B cell (primary cell): ENCODE measurements around the gene REC8. TPM values are rescaled to one million over a fixed set of nuclear protein-coding genes. Genes with fewer than 3 reads are reported as not detected.

Source experiments
- ATAC-seq: fragments of 200-7000 bp; cut with Tn5 transposase; one replicate; pipeline ENCODE4 v1.10.0; 2021; ENCODE audit warnings: low read depth, mild to moderate bottlenecking, moderate number of reproducible peaks, moderate library complexity
- CTCF ChIA-PET: fragments of 350-600 bp; sonication (Branson Sonifier 250); formaldehyde crosslinking; loops from one replicate; lab custom pipeline; 2021; ENCODE audit warnings: antibody characterized with exemption, inconsistent platforms; lab: Charles Lee
- POLR2A ChIA-PET: fragments of 350-600 bp; sonication (Branson Sonifier 250); formaldehyde crosslinking; loops from one replicate; lab custom pipeline; 2021; ENCODE audit warnings: antibody characterized with exemption; lab: Charles Lee
- DNase-seq: peaks from one replicate; pipeline ENCODE4 v3.0.0; 2013
- H2AFZ ChIP-seq: 2 replicates; pipeline ENCODE4 v1.6.1; 2012; ENCODE audit warnings: mild to moderate bottlenecking, low read depth, low read length; ENCODE audit not compliant: insufficient read depth, poor library complexity, severe bottlenecking
- H3K27ac ChIP-seq, 2 donors: 1 replicate in 1 of 2; 2 replicates in 1 of 2; pipeline ENCODE4 v1.5.1; 2012 to 2013; ENCODE audit warnings: low read length in 2 of 2, mild to moderate bottlenecking in 2 of 2, moderate library complexity in 1 of 2
- H3K27me3 ChIP-seq, 4 experiments: fragments of 200-600 bp in 1 of 4; sonication (generic) in 1 of 4; replicated peaks in 1 of 4; 1 replicate in 2 of 4; 2 replicates in 2 of 4; pipeline versions ENCODE4 v1.6.1 to v1.7.0; 2013 to 2016; ENCODE audit warnings: low read length in 3 of 4, mild to moderate bottlenecking in 2 of 4, mixed read lengths in 1 of 4, moderate library complexity in 1 of 4; ENCODE audit not compliant: insufficient read depth in 4 of 4, control insufficient read depth in 3 of 4; ENCODE audit errors: control extremely low read depth in 1 of 4
- H3K36me3 ChIP-seq, 2 experiments: replicated peaks in 1 of 2; 1 replicate in 1 of 2; 2 replicates in 1 of 2; pipeline versions ENCODE4 v1.6.1 to v1.7.1; 2013; ENCODE audit warnings: low read length in 1 of 2; ENCODE audit not compliant: insufficient read depth in 2 of 2, control insufficient read depth in 1 of 2; ENCODE audit errors: control extremely low read depth in 1 of 2, extremely low read depth in 1 of 2
- H3K4me1 ChIP-seq, 2 donors: fragments of 200-600 bp in 1 of 2; sonication (generic) in 1 of 2; 1 replicate in 1 of 2; 2 replicates in 1 of 2; pipeline versions ENCODE4 v1.5.1 to v1.6.1; 2013 to 2017; ENCODE audit warnings: low read length in 2 of 2; ENCODE audit not compliant: control insufficient read depth in 2 of 2, insufficient read depth in 2 of 2
- H3K4me2 ChIP-seq: replicated peaks from 2 replicates; pipeline ENCODE3; 2012; ENCODE audit warnings: mild to moderate bottlenecking, low read depth, low read length; ENCODE audit not compliant: poor library complexity, severe bottlenecking
- H3K4me3 ChIP-seq, 5 experiments: fragments of 200-600 bp in 1 of 5; sonication (generic) in 1 of 5; 1 replicate in 3 of 5; 2 replicates in 2 of 5; pipeline versions ENCODE4 v1.5.1 to v1.7.0; 2011 to 2016; ENCODE audit warnings: low read length in 4 of 5, mild to moderate bottlenecking in 4 of 5, low read depth in 2 of 5, control low read depth in 1 of 5, moderate library complexity in 1 of 5; ENCODE audit not compliant: insufficient read depth in 1 of 5; ENCODE audit errors: control extremely low read depth in 1 of 5, extremely low read depth in 1 of 5
- H3K79me2 ChIP-seq: fragments of 200-600 bp; sonication (generic); one replicate; pipeline ENCODE4 v1.6.0; 2016; ENCODE audit warnings: low read length; ENCODE audit not compliant: control insufficient read depth, insufficient read depth
- H3K9ac ChIP-seq: fragments of 200-600 bp; sonication (generic); 2 replicates; pipeline ENCODE4 v1.6.1; 2017; ENCODE audit warnings: mild to moderate bottlenecking, low read length, moderate library complexity
- H3K9me3 ChIP-seq, 3 donors: one replicate each; pipeline versions ENCODE4 v1.6.1 to v1.7.1; 2013; ENCODE audit warnings: low read length in 2 of 3; ENCODE audit not compliant: control insufficient read depth in 2 of 3, insufficient read depth in 1 of 3; ENCODE audit errors: control extremely low read depth in 1 of 3
- H4K20me1 ChIP-seq: 2 replicates; pipeline ENCODE4 v1.6.0; 2012; ENCODE audit warnings: mild to moderate bottlenecking, low read length; ENCODE audit not compliant: insufficient read depth, control insufficient read depth, poor library complexity, severe bottlenecking
- H3K27ac Mint-ChIP-seq: one replicate; pipeline ENCODE4 v1.8.0; 2021; ENCODE audit warnings: mixed read lengths
- H3K27me3 Mint-ChIP-seq: one replicate; pipeline ENCODE4 v1.8.0; 2021; ENCODE audit warnings: mixed read lengths
- H3K4me1 Mint-ChIP-seq: one replicate; pipeline ENCODE4 v1.8.0; 2021; ENCODE audit warnings: mixed read lengths
- H3K4me3 Mint-ChIP-seq: one replicate; pipeline ENCODE4 v1.8.0; 2021; ENCODE audit warnings: mixed read lengths
- H3K9me3 Mint-ChIP-seq: one replicate; pipeline ENCODE4 v1.8.0; 2022; ENCODE audit warnings: mixed read lengths; ENCODE audit not compliant: insufficient read depth
- CTCF ChIP-seq: fragments of 200-600 bp; IDR thresholded peaks from one replicate; pipeline ENCODE4 v1.8.0; 2022; ENCODE audit warnings: antibody characterized with exemption, mild to moderate bottlenecking
- EZH2 ChIP-seq: IDR thresholded peaks from 2 replicates; pipeline ENCODE4 v1.6.1; 2012; ENCODE audit warnings: borderline replicate concordance, low read depth, mild to moderate bottlenecking, moderate library complexity, low read length; ENCODE audit not compliant: insufficient read depth, poor library complexity, severe bottlenecking
- WGBS: methylation state at CpG from one replicate; pipeline ENCODE4 v1.1.5; 2013; ENCODE audit warnings: missing lambda C conversion rate; ENCODE audit not compliant: insufficient coverage; 5-methylcytosine and 5-hydroxymethylcytosine counted together
- intact Hi-C: fragments of 100-400 bp; cut with micrococcal nuclease; formaldehyde crosslinking; loops from one replicate; pipeline ENCODE4 v1.10.0; 2022
- polyA plus RNA-seq: library from polyadenylated mRNA; depleted of rRNA; stranded (reverse); fragments of >200 nt; gene quantifications from 2 replicates; pipeline ENCODE4 v1.2.3, GENCODE V29; 2012
- total RNA-seq, 2 donors: library from RNA; stranded (reverse); fragments of 120-200 nt in 1 of 2; gene quantifications; 1 replicate in 1 of 2; 2 replicates in 1 of 2; pipeline versions ENCODE4 v1.2.3 to v1.2.4, GENCODE V29; 2013 to 2022

The REC8 gene
- total and polyA plus RNA-seq, 2 donors (not counting 1 experiment from before 2014, with no cell fraction given): 34.0 to 62.1 TPM

DNA sequence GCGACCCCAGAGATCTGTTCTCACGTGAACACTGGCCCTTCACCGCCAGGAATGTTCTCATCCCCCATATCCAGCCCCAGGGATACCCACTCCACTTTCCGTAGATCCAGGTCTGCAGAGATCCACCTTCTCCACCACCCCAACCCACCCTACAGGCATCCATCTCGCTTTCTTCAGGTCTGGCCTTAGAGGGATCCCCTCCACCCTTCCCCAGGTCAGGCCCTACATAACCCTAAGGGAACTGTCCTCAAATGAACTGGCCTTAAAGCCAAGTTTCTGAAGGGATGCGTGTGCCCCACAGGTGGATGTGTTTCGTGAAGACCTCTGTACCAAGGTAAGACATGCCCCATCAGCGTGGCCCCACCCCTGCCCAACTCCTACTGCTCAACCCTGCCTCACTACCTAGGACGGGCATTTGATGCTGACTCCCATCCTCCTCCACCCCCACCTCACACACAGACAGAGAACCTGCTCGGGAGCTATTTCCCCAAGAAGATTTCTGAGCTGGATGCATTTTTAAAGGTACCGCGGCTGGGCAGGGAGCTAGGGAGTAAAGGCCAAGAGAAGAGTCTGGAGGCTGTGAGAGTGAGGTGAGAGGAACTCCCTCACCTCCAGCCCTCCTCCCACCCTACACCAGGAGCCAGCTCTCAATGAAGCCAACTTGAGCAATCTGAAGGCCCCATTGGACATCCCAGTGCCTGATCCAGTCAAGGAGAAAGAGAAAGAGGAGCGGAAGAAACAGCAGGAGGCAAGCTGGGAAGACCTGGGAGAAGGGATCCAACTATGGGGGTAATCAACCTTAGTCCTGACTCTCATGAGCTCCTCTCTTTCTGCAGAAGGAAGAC lies 35.0 kb upstream of the REC8 start:
- peak overlapping the region; percentile 87 to 97 for H3K27ac ChIP-seq
- TF ChIP-seq EZH2: no peak
- TF ChIP-seq CTCF: no peak
- H3K4me2 ChIP-seq: peak overlapping the region; percentile 90
- Mint-ChIP-seq H3K27ac (peak overlapping the region; percentile 91), H3K27me3 (no peaks in the 10 kb centered on the region), H3K4me1 (peaks cover 60% of the 10 kb centered on the region), H3K9me3 (no peaks in the 10 kb centered on the region), H3K4me3 (peak overlapping the region; percentile 92)
- H3K27me3 ChIP-seq: no peaks in the 10 kb centered on the region
- ChIA-PET POLR2A (interaction anchor here (0.5 to 3.3 kb wide), 10 partner anchors 10 to 137 kb away, joined by 3 to 49 read pairs (median 5); partner anchors contain the start of genes DCAF11, IPO4, IRF9 and MDP1), CTCF (interaction anchor here (0.8 to 4.6 kb wide), 10 partner anchors 10 to 197 kb away, joined by 3 to 43 read pairs (median 6); partner anchors contain the start of genes DCAF11, IRF9, NRL and PSME2)
- WGBS: 21% methylated on average over 8 of the region's 13 CpGs
- H3K9ac ChIP-seq: peak overlapping the region; percentile 97
- H3K4me1 ChIP-seq: peaks cover 33 to 45% of the 10 kb centered on the region in 2 donors
- peak overlapping the region; percentile 96 for H2AFZ ChIP-seq
- peaks cover 52% of the 10 kb centered on the region for H3K79me2 ChIP-seq
- H3K36me3 ChIP-seq: peaks cover 0 to 27% of the 10 kb centered on the region in 2 experiments
- no peak for ATAC-seq
- peaks cover 16% of the 10 kb centered on the region for H4K20me1 ChIP-seq
- intact Hi-C loops: loop anchor here (1.0 to 2.0 kb wide), 6 partner anchors 9 to 105 kb away; partner anchors contain the start of genes DCAF11, IRF9, NRL and PCK2
- H3K9me3 ChIP-seq: no peaks in the 10 kb centered on the region
- peak overlapping the region; percentile 54 to 96 (median 78) for H3K4me3 ChIP-seq
- no peak for DNase-seq
